Loucy (cell line): Measurements from ENCODE around the gene TRAPPC14.

ENCODE experiments used
- CTCF ChIP-seq: fragments of 200-600 bp; sonication (generic); conservative IDR thresholded peaks from 2 replicates; pipeline ENCODE4 v1.5.1; 2014; ENCODE audit warnings: mild to moderate bottlenecking, antibody characterized with exemption, low read length
- EZH2phosphoT487 ChIP-seq: fragments of 200-600 bp; IDR thresholded peaks from 2 replicates; pipeline ENCODE4 v1.6.1; 2018; ENCODE audit warnings: antibody characterized with exemption, mild to moderate bottlenecking, moderate library complexity, borderline replicate concordance

GRCh38 chr7:100176096-100177044, 17.8 kb upstream of the TRAPPC14 start:
- TF ChIP-seq CTCF: no peak
- TF ChIP-seq EZH2phosphoT487: no peak
